Neuronal stem cell (in vitro differentiated cells): ENCODE measurements around the gene SRRT.

ENCODE experiments used
- DNase-seq: peaks from one replicate; pipeline ENCODE4 v3.0.0-alpha.2; 2013; ENCODE audit warnings: low spot score
- H2AFZ ChIP-seq: one replicate; pipeline ENCODE4 v1.6.1; 2013; ENCODE audit warnings: mild to moderate bottlenecking, low read length, inconsistent platforms
- H2AK5ac ChIP-seq: 2 replicates; pipeline ENCODE4 v1.6.1; 2013; ENCODE audit warnings: low read depth, mild to moderate bottlenecking, inconsistent platforms, low read length, moderate library complexity, mixed read lengths
- H2BK120ac ChIP-seq: 2 replicates; pipeline ENCODE4 v1.6.1; 2013; ENCODE audit warnings: low read depth, mild to moderate bottlenecking, inconsistent platforms, low read length, moderate library complexity, mixed read lengths
- H2BK12ac ChIP-seq: one replicate; pipeline ENCODE4 v1.6.1; 2013; ENCODE audit warnings: low read length, inconsistent platforms
- H2BK15ac ChIP-seq: 2 replicates; pipeline ENCODE4 v1.6.1; 2013; ENCODE audit warnings: mild to moderate bottlenecking, low read length, inconsistent platforms, mixed read lengths
- H2BK5ac ChIP-seq: one replicate; pipeline ENCODE4 v1.6.1; 2013; ENCODE audit warnings: inconsistent platforms, mild to moderate bottlenecking, low read length, moderate library complexity
- H3K14ac ChIP-seq: one replicate; pipeline ENCODE4 v1.6.1; 2013; ENCODE audit warnings: low read length, inconsistent platforms
- H3K18ac ChIP-seq: 2 replicates; pipeline ENCODE4 v1.6.1; 2013; ENCODE audit warnings: low read length, inconsistent platforms
- H3K23ac ChIP-seq: 2 replicates; pipeline ENCODE4 v1.6.1; 2013; ENCODE audit warnings: low read depth, mild to moderate bottlenecking, mixed read lengths, low read length, inconsistent platforms; ENCODE audit not compliant: poor library complexity
- H3K27ac ChIP-seq: replicated peaks from 3 replicates; pipeline ENCODE4 v1.5.1; 2013; ENCODE audit warnings: low read length, inconsistent platforms
- H3K27me3 ChIP-seq, 3 experiments: 2 replicates each; pipeline ENCODE4 v1.6.1; 2013; ENCODE audit warnings: low read length in 3 of 3, mild to moderate bottlenecking in 2 of 3, inconsistent platforms in 1 of 3, low read depth in 1 of 3, mixed read lengths in 1 of 3, moderate library complexity in 1 of 3; ENCODE audit not compliant: control insufficient read depth in 3 of 3, insufficient read depth in 3 of 3
- H3K36me3 ChIP-seq, 2 donors: replicated peaks in 1 of 2; 2 replicates each; pipeline ENCODE4 v1.6.1; 2013; ENCODE audit warnings: low read length in 2 of 2; ENCODE audit not compliant: control insufficient read depth in 2 of 2, insufficient read depth in 2 of 2
- H3K4ac ChIP-seq: 2 replicates; pipeline ENCODE4 v1.6.1; 2013; ENCODE audit warnings: inconsistent platforms, mild to moderate bottlenecking, low read length, moderate library complexity
- H3K4me1 ChIP-seq, 2 donors: 1 replicate in 1 of 2; 2 replicates in 1 of 2; pipeline ENCODE4 v1.6.1; 2013; ENCODE audit warnings: low read length in 2 of 2, low read depth in 1 of 2; ENCODE audit not compliant: control insufficient read depth in 2 of 2, insufficient read depth in 1 of 2
- H3K4me2 ChIP-seq: one replicate; pipeline ENCODE4 v1.6.1; 2013; ENCODE audit warnings: mild to moderate bottlenecking, low read length, inconsistent platforms; ENCODE audit not compliant: insufficient read depth, poor library complexity, severe bottlenecking
- H3K4me3 ChIP-seq, 2 donors: 2 replicates each; pipeline ENCODE4 v1.5.1; 2013; ENCODE audit warnings: low read length in 2 of 2, mild to moderate bottlenecking in 2 of 2, inconsistent platforms in 1 of 2, moderate library complexity in 1 of 2
- H3K79me1 ChIP-seq: one replicate; pipeline ENCODE4 v1.6.1; 2013; ENCODE audit warnings: low read depth, mild to moderate bottlenecking, inconsistent platforms, low read length, moderate library complexity
- H3K9ac ChIP-seq: one replicate; pipeline ENCODE4 v1.6.1; 2013; ENCODE audit warnings: mild to moderate bottlenecking, low read depth, low read length, inconsistent platforms; ENCODE audit not compliant: poor library complexity
- H3K9me3 ChIP-seq, 2 donors: replicated peaks in 1 of 2; 2 replicates each; pipeline versions ENCODE3 to v1.6.1; 2013; ENCODE audit warnings: low read length in 2 of 2, mild to moderate bottlenecking in 2 of 2, inconsistent platforms in 1 of 2, low read depth in 1 of 2, mixed read lengths in 1 of 2, moderate library complexity in 1 of 2; ENCODE audit not compliant: control insufficient read depth in 2 of 2, insufficient read depth in 1 of 2
- H4K8ac ChIP-seq: one replicate; pipeline ENCODE4 v1.6.1; 2013; ENCODE audit warnings: low read depth, mild to moderate bottlenecking, inconsistent platforms, low read length, moderate library complexity
- H4K91ac ChIP-seq: one replicate; pipeline ENCODE4 v1.6.1; 2013; ENCODE audit warnings: low read length, low read depth, mild to moderate bottlenecking, inconsistent platforms; ENCODE audit not compliant: poor library complexity
- WGBS, 2 donors: extraction: QIAGEN DNeasy Blood & Tissue Kit; methylation state at CpG; one replicate each; pipeline ENCODE4 v1.1.7; 2013; ENCODE audit warnings: missing lambda C conversion rate in 2 of 2, mixed read lengths in 1 of 2; ENCODE audit not compliant: insufficient read length in 2 of 2, insufficient replicate concordance in 1 of 2; ENCODE audit errors: extremely low coverage in 2 of 2; 5-methylcytosine and 5-hydroxymethylcytosine counted together

SRRT gene

GRCh38 chr7:100873599-100874299 lies 1.2 kb upstream of the SRRT start:
- Histone ChIP-seq H4K8ac (peak overlapping the region; percentile 29), H3K18ac (no peak overlapping the region), H2BK15ac (peak overlapping the region; percentile 15), H3K27me3 (no peaks in the 10 kb centered on the region), H3K23ac (no peak overlapping the region), H3K14ac (no peak overlapping the region), H3K9ac (no peak overlapping the region), H3K4ac (no peak overlapping the region), H3K9me3 (no peaks in the 10 kb centered on the region), H3K4me2 (peak overlapping the region; percentile 69), H2AK5ac (peak overlapping the region; percentile 99), H4K91ac (no peak overlapping the region), H3K27ac (no peak overlapping the region), H2BK12ac (no peak overlapping the region), H3K79me1 (peaks cover 6% of the 10 kb centered on the region), H2AFZ (peak overlapping the region; percentile 87), H2BK120ac (no peak overlapping the region), H3K4me3 (peak overlapping the region in 1 of 2 donors; percentile 85), H3K4me1 (peaks cover 9 to 10% of the 10 kb centered on the region in 2 donors), H3K36me3 (peaks cover 33 to 80% of the 10 kb centered on the region in 2 donors), H2BK5ac (no peak overlapping the region)
- no CpG with 5 or more reads among the region's 10 CpGs for WGBS, 2 donors
- no peak for DNase-seq

- H2BK12ac ChIP-seq = no peak overlapping the region
- DNase-seq = no peak
- peak overlapping the region; percentile 98 for H3K4ac ChIP-seq
- WGBS, 2 donors = no CpG with 5 or more reads among the region's 8 CpGs
- no peak overlapping the region for H3K18ac ChIP-seq
- H3K27me3 ChIP-seq = no peaks in the 10 kb centered on the region
- peaks cover 3% of the 10 kb centered on the region for H3K79me1 ChIP-seq
- H2BK120ac ChIP-seq = no peak overlapping the region
- H3K23ac ChIP-seq = peak overlapping the region; percentile 100
- H4K8ac ChIP-seq = peak overlapping the region; percentile 29
- no peak overlapping the region for H2BK5ac ChIP-seq
- H3K4me1 ChIP-seq = peaks cover 10% of the 10 kb centered on the region in 2 donors
- H3K9me3 ChIP-seq = no peaks in the 10 kb centered on the region
- H2AFZ ChIP-seq = peak overlapping the region; percentile 87
- H3K4me2 ChIP-seq = peak overlapping the region; percentile 69
- H3K14ac ChIP-seq = no peak overlapping the region
- peak overlapping the region; percentile 91 for H3K9ac ChIP-seq
- peak overlapping the region; percentile 15 for H2BK15ac ChIP-seq
- peak overlapping the region; percentile 99 for H2AK5ac ChIP-seq
- H3K4me3 ChIP-seq = peak overlapping the region; percentile 84 to 85
- peaks cover 33 to 80% of the 10 kb centered on the region in 2 donors for H3K36me3 ChIP-seq
- H4K91ac ChIP-seq = no peak overlapping the region
- peak overlapping the region; percentile 98 for H3K27ac ChIP-seq
These were observed 665 bp upstream of the SRRT start for GRCh38 chr7:100874300-100874576.

- no CpG with 5 or more reads among the region's 39 CpGs for WGBS, 2 donors
- peak overlapping the region; percentile 96 for H3K9ac ChIP-seq
These were observed 451 bp downstream of the SRRT start for GRCh38 chr7:100875356-100875751.

GRCh38 chr7:100878013-100878412 lies 3.1 kb downstream of the SRRT start:
- Histone ChIP-seq H3K14ac (no peak overlapping the region), H2BK120ac (no peak overlapping the region), H3K36me3 (peaks cover 36 to 86% of the 10 kb centered on the region in 2 donors), H2BK15ac (no peak overlapping the region), H3K23ac (no peak overlapping the region), H3K9ac (no peak overlapping the region), H3K4me2 (no peak overlapping the region), H3K18ac (no peak overlapping the region), H2BK12ac (no peak overlapping the region), H3K9me3 (no peaks in the 10 kb centered on the region), H3K27ac (no peak overlapping the region), H3K4me3 (no peak overlapping the region), H2AFZ (no peak overlapping the region), H3K27me3 (no peaks in the 10 kb centered on the region), H2BK5ac (no peak overlapping the region), H3K4ac (no peak overlapping the region), H2AK5ac (no peak overlapping the region), H3K79me1 (peaks cover 19% of the 10 kb centered on the region), H3K4me1 (peaks cover 10 to 15% of the 10 kb centered on the region in 2 donors), H4K91ac (no peak overlapping the region), H4K8ac (no peak overlapping the region)
- no CpG with 5 or more reads among the region's 7 CpGs for WGBS, 2 donors
- no peak for DNase-seq

More at GRCh38 chr7:100875356-100875751, 451 bp downstream of the SRRT start:
- Histone ChIP-seq H4K91ac (peak overlapping the region; percentile 6), H3K14ac (peak overlapping the region; percentile 98), H3K9me3 (no peaks in the 10 kb centered on the region), H3K4me3 (peak overlapping the region; percentile 85 to 91), H3K36me3 (peaks cover 37 to 84% of the 10 kb centered on the region in 2 donors), H3K79me1 (peaks cover 5% of the 10 kb centered on the region), H2BK12ac (peak overlapping the region; percentile 68), H2BK5ac (peak overlapping the region; percentile 85), H2AK5ac (peak overlapping the region; percentile 98), H3K4me2 (peak overlapping the region; percentile 63), H3K18ac (peak overlapping the region; percentile 99), H3K4ac (peak overlapping the region; percentile 80), H4K8ac (peak overlapping the region; percentile 10), H3K23ac (peak overlapping the region; percentile 100), H2BK15ac (no peak overlapping the region), H3K4me1 (peaks cover 10 to 15% of the 10 kb centered on the region in 2 donors), H2AFZ (peak overlapping the region; percentile 80), H3K27me3 (no peaks in the 10 kb centered on the region), H3K27ac (peak overlapping the region; percentile 94), H2BK120ac (peak overlapping the region; percentile 77)
- no peak for DNase-seq
